ENCODE results near the gene FRAT2. TPM values are rescaled to one million over a fixed set of nuclear protein-coding genes. Genes with fewer than 3 reads are reported as not detected.

FRAT2 gene
- total and polyA plus RNA-seq, 2 of the 4 experiments (the other 2 are of a cell fraction) = 2.0 to 2.5 TPM

DNA sequence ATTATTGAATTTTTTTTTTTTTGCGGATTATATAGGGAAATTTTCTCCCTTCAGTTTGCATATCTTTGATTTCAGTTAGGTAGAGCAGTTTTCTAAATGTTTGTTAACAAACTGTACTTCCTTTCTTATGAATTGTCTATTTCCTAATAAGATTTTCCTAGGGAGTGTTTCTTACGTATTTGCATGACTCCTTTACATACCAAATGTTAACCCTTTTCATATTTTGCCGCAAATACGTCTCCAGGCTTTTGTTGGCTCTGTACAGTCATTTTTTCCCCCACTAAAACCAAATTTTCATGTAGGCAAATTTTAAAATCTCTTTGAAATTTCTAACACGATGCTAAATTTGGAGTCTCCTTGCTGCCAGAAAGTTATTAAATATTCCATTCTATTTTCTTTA lies 1.9 kb upstream of the FRAT2 start:
- Histone ChIP-seq H2BK15ac (ENCODE audit: low read depth, low read length) (no peak overlapping the region), H4K8ac (ENCODE audit: low read depth in 2 of 2, low read length in 2 of 2) (no peak overlapping the region), H2BK20ac (ENCODE audit: low read depth, low read length) (no peak overlapping the region), H2BK5ac (ENCODE audit: low read depth, low read length, poor library complexity, severe bottlenecking) (no peak overlapping the region), H3K9me3 (ENCODE audit: control insufficient read depth, insufficient read depth, low read length) (no peaks in the 10 kb centered on the region), H4K20me1 (ENCODE audit: insufficient read depth, low read length) (no peaks in the 10 kb centered on the region), H2AK5ac (ENCODE audit: low read depth, low read length) (no peak overlapping the region), H3K4me3 (ENCODE audit: insufficient read depth, low read depth, low read length) (no peak overlapping the region), H3K23ac (ENCODE audit: low read depth, low read length) (no peak overlapping the region), H3K56ac (ENCODE audit: extremely low read depth, insufficient read depth, low read length) (no peak overlapping the region), H2BK120ac (ENCODE audit: low read depth, low read length) (no peak overlapping the region), H4K91ac (ENCODE audit: insufficient read depth, low read depth, low read length) (no peak overlapping the region), H2AFZ (replicated peaks; ENCODE audit: low read length, poor library complexity) (no peak overlapping the region), H3K4me1 (ENCODE audit: control insufficient read depth, insufficient read depth, low read length) (peaks cover 8% of the 10 kb centered on the region), H4K5ac (ENCODE audit: low read depth, low read length) (no peak overlapping the region), H3K4me2 (ENCODE audit: low read depth, low read length) (no peak overlapping the region), H3K14ac (replicated peaks; ENCODE audit: low read depth, low read length) (no peak overlapping the region), H2AK9ac (replicated peaks; ENCODE audit: low read depth, low read length, poor library complexity) (no peak overlapping the region), H3K36me3 (ENCODE audit: control insufficient read depth, insufficient read depth, low read length) (no peaks in the 10 kb centered on the region), H3K9ac (ENCODE audit: low read depth, low read length) (no peak overlapping the region), H3K18ac (ENCODE audit: low read depth, low read length) (no peak overlapping the region), H3K27me3 (ENCODE audit: control insufficient read depth, insufficient read depth, low read length) (peaks cover 22% of the 10 kb centered on the region), H3K9me1 (ENCODE audit: insufficient read depth, low read length) (no peaks in the 10 kb centered on the region), H3K4ac (ENCODE audit: low read depth, low read length) (no peak overlapping the region), H3K27ac (ENCODE audit: insufficient read depth, low read length) (no peak overlapping the region), H3K79me1 (ENCODE audit: low read depth in 1 of 2, low read length in 2 of 2) (peaks cover 9 to 21% of the 10 kb centered on the region in 2 experiments)
- in situ Hi-C loops (cut with MboI; ENCODE audit: low sequenced_read_pairs) (no loop called here), dilution Hi-C loops (cut with HindIII; ENCODE audit: low sequenced_read_pairs, unreplicated experiment) (no loop called here), intact Hi-C loops (cut with micrococcal nuclease) (no loop called here)
- WGBS, 2 experiments (ENCODE audit: extremely low coverage in 2 of 2, insufficient read length in 1 of 2) = 25% methylated on average over 2 of the region's 5 CpGs; no CpG with 5 or more reads in 1 of the 2 experiments
- ChIA-PET CTCF (no interaction called here), POLR2A (ENCODE audit: unreplicated experiment) (no interaction called here)
- DNase-seq (peak; percentile 13), ATAC-seq (ENCODE audit: low read depth) (no peak)
- TF ChIP-seq, protein P1, sequence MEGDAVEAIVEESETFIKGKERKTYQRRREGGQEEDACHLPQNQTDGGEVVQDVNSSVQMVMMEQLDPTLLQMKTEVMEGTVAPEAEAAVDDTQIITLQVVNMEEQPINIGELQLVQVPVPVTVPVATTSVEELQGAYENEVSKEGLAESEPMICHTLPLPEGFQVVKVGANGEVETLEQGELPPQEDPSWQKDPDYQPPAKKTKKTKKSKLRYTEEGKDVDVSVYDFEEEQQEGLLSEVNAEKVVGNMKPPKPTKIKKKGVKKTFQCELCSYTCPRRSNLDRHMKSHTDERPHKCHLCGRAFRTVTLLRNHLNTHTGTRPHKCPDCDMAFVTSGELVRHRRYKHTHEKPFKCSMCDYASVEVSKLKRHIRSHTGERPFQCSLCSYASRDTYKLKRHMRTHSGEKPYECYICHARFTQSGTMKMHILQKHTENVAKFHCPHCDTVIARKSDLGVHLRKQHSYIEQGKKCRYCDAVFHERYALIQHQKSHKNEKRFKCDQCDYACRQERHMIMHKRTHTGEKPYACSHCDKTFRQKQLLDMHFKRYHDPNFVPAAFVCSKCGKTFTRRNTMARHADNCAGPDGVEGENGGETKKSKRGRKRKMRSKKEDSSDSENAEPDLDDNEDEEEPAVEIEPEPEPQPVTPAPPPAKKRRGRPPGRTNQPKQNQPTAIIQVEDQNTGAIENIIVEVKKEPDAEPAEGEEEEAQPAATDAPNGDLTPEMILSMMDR (conservative IDR thresholded peaks at IDR 0.05; ENCODE audit: low read depth, low read length) = no peak
- TF ChIP-seq MAZ (IDR thresholded peaks at IDR 0.05; ENCODE audit: borderline replicate concordance, low read depth, low read length) = no peak
- no peak for TF ChIP-seq SMC3 (IDR thresholded peaks at IDR 0.05; ENCODE audit: low read depth, low read length)
- TF ChIP-seq RFX5 (IDR thresholded peaks at IDR 0.05; ENCODE audit: low read depth, low read length) = no peak
- no peak for TF ChIP-seq CHD1 (IDR thresholded peaks at IDR 0.05; ENCODE audit: low read depth, low read length)
- TF ChIP-seq, protein P2, sequence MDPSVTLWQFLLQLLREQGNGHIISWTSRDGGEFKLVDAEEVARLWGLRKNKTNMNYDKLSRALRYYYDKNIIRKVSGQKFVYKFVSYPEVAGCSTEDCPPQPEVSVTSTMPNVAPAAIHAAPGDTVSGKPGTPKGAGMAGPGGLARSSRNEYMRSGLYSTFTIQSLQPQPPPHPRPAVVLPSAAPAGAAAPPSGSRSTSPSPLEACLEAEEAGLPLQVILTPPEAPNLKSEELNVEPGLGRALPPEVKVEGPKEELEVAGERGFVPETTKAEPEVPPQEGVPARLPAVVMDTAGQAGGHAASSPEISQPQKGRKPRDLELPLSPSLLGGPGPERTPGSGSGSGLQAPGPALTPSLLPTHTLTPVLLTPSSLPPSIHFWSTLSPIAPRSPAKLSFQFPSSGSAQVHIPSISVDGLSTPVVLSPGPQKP (IDR thresholded peaks at IDR 0.05; ENCODE audit: borderline replicate concordance, low read depth, low read length) = no peak
- no TSS peak for BruUV-seq (replicated peaks)
